Stimulated activated naive CD8-positive, alpha-beta T cell treated with anti-CD3 and anti-CD28 coated beads, Interleukin-15, Interleukin-2, amounts not matched to agents 100 ng/mL and 50 ng/mL, for 24 hours (primary cell): ENCODE data around the gene FGD3.

ENCODE experiments used
- H3K27ac Mint-ChIP-seq: one replicate; pipeline ENCODE4 v1.8.0; 2021; ENCODE audit warnings: mild to moderate bottlenecking, mixed read lengths
- H3K27me3 Mint-ChIP-seq: one replicate; pipeline ENCODE4 v1.8.0; 2021; ENCODE audit warnings: mixed read lengths
- H3K36me3 Mint-ChIP-seq: one replicate; pipeline ENCODE4 v1.8.0; 2021; ENCODE audit warnings: low read depth, mixed read lengths
- H3K4me1 Mint-ChIP-seq: one replicate; pipeline ENCODE4 v1.8.0; 2021; ENCODE audit warnings: low read depth, mixed read lengths
- H3K4me3 Mint-ChIP-seq: one replicate; pipeline ENCODE4 v1.8.0; 2021; ENCODE audit warnings: mild to moderate bottlenecking, mixed read lengths
- H3K9me3 Mint-ChIP-seq: one replicate; pipeline ENCODE4 v1.8.0; 2021; ENCODE audit warnings: mixed read lengths

The FGD3 gene

GRCh38 chr9:93020771-93021670 lies 73.7 kb downstream of the FGD3 start:
- H3K36me3 Mint-ChIP-seq = peaks cover 35% of the 10 kb centered on the region
- H3K27ac Mint-ChIP-seq = peak overlapping the region; percentile 67
- H3K4me3 Mint-ChIP-seq = no peak overlapping the region
- H3K4me1 Mint-ChIP-seq = peaks cover 37% of the 10 kb centered on the region
- no peaks in the 10 kb centered on the region for H3K27me3 Mint-ChIP-seq
- H3K9me3 Mint-ChIP-seq = no peaks in the 10 kb centered on the region

DNA sequence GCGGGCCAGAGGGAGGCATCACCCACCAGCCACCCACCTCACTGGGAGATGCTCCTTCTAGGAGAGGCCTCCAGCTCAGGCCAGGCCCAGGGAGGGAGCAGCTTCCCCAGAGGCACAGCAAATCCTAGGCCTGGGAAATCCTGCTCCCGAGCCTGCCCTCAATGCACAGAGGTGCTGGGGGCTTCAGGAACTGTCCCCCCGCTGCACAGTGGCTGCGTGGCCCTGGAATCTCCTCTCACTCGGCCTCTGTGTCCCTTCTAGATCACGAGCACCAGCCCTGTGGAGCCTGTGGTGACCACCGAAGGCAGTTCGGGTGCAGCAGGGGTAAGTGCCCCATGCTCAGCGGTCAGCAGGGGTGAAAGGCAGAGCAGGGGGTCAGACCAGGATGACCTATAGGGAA lies 74.7 kb downstream of the FGD3 start:
- Mint-ChIP-seq H3K36me3 (peaks cover 35% of the 10 kb centered on the region), H3K27me3 (no peaks in the 10 kb centered on the region), H3K27ac (no peak overlapping the region), H3K4me1 (peaks cover 43% of the 10 kb centered on the region), H3K4me3 (no peak overlapping the region), H3K9me3 (no peaks in the 10 kb centered on the region)

GRCh38 chr9:93022721-93023520 lies 75.6 kb downstream of the FGD3 start:
- Mint-ChIP-seq H3K4me3 (no peak overlapping the region), H3K27ac (peak overlapping the region; percentile 36), H3K9me3 (no peaks in the 10 kb centered on the region), H3K4me1 (peaks cover 52% of the 10 kb centered on the region), H3K36me3 (peaks cover 33% of the 10 kb centered on the region), H3K27me3 (no peaks in the 10 kb centered on the region)

DNA sequence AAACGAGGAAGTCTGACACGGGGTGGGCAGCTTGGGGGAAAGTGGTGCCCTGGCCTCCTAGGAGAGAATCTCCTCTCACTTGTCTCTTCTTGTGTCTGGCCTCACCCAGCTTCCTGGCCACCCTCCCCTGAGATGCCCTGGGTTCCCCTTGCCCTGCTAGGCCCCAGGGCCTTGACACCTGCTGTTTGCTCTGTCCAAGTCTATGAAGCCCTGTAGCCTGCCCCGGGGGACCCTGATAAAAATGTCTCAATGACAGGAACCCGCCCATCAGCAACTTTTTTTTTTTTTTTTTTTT lies 76.1 kb downstream of the FGD3 start:
- Mint-ChIP-seq H3K27me3 (no peaks in the 10 kb centered on the region), H3K36me3 (peaks cover 32% of the 10 kb centered on the region), H3K4me1 (peaks cover 57% of the 10 kb centered on the region), H3K27ac (peak overlapping the region; percentile 36), H3K4me3 (no peak overlapping the region), H3K9me3 (no peaks in the 10 kb centered on the region)

DNA sequence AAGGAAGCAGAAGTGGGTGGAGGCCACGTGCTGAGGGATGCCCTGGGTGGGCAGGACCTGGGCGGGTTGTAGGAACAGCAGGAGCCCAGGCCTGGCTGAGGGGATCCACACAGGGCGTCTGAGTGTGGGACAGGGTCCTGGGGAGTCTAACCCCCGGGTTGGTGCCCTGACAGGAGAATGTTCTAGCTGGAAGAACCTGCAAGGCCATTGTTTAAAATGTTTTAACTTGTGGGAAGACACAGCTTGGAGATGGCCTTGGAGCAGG lies 77.3 kb downstream of the FGD3 start:
- Mint-ChIP-seq H3K27me3 (no peaks in the 10 kb centered on the region), H3K4me1 (peaks cover 66% of the 10 kb centered on the region), H3K27ac (peak overlapping the region; percentile 65), H3K4me3 (no peak overlapping the region), H3K36me3 (peaks cover 25% of the 10 kb centered on the region), H3K9me3 (no peaks in the 10 kb centered on the region)

DNA sequence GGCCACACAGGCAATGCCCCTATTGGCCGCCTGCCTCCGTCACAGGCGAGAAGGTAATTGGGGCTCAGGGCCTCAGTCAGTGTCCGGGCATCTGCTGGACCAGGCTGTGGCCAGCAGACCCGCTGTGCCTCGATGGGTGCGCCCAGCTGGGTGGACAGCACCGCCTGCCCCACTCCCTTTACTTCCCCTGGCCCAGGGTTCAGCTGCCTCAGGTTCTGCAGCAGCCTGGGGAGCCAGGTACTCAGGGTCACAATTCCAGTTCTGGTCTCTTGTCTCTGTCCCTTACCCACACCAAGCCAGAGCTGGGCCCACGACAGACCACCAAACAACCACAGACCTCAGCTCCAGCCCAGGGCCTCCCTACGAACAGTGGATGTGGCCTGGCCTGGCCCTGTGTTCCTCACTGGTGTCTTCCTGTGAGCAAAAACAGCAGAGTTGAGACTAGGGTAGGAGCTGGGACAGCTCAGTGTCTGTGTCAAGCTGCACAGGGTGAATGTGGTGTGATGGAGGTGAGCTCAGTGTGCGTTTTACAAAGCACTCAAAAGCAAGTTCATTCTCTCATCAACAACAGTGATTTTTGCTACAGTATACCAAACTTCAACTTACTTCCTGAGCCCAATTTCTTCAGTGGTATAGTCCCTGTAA lies 77.8 kb downstream of the FGD3 start:
- Mint-ChIP-seq H3K36me3 (peaks cover 28% of the 10 kb centered on the region), H3K4me3 (no peak overlapping the region), H3K27me3 (no peaks in the 10 kb centered on the region), H3K27ac (peak overlapping the region; percentile 85), H3K9me3 (no peaks in the 10 kb centered on the region), H3K4me1 (peaks cover 69% of the 10 kb centered on the region)

GRCh38 chr9:93025736-93026135 lies 78.4 kb downstream of the FGD3 start:
- Mint-ChIP-seq H3K4me3 (no peak overlapping the region), H3K4me1 (peaks cover 65% of the 10 kb centered on the region), H3K27ac (peak overlapping the region; percentile 85), H3K36me3 (peaks cover 33% of the 10 kb centered on the region), H3K9me3 (no peaks in the 10 kb centered on the region), H3K27me3 (no peaks in the 10 kb centered on the region)

DNA sequence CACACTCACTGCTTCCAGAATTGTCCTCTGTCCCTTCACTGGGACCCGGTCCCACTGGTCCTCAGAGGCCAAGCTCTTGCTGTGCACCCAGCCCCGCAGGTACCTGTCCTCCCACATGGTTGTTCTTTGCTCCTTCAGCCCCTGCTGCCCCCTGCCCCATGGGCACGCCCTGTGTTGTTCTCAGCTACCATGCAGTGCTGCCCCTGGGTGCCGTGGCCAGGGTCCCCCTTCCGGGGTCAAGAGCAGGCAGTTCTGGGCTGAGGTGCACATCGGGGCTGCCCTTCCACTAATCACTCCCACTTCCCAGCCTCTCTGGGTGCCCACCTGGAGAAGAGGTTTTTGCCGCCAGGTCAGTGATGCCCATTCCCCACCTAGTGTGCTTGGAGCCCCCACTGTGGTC lies 79.3 kb downstream of the FGD3 start:
- no peak overlapping the region for H3K4me3 Mint-ChIP-seq
- H3K4me1 Mint-ChIP-seq = peaks cover 64% of the 10 kb centered on the region
- no peaks in the 10 kb centered on the region for H3K9me3 Mint-ChIP-seq
- H3K27me3 Mint-ChIP-seq = no peaks in the 10 kb centered on the region
- H3K36me3 Mint-ChIP-seq = peaks cover 34% of the 10 kb centered on the region
- H3K27ac Mint-ChIP-seq = no peak overlapping the region

DNA sequence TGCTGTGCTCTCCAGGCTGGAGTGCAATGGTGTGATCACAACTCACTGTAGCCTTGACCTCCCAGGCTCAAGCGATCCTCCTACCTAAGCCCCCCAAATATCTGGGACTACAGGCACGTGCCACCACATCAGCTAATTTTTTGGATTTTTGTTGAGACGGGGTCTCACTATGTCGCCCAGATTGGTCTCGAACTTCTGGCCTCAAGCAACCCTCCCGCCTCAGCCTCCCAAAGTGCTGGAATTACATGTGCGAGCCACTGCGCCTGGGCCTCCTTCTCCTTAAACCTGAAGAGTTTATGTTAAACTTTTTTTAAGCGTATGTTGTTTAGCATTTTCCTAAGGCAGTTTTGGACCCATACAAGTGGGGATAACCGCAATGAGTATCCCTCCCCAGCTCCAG lies 80.4 kb downstream of the FGD3 start:
- Mint-ChIP-seq H3K9me3 (no peaks in the 10 kb centered on the region), H3K36me3 (peaks cover 35% of the 10 kb centered on the region), H3K27me3 (no peaks in the 10 kb centered on the region), H3K4me3 (no peak overlapping the region), H3K27ac (peak overlapping the region; percentile 93), H3K4me1 (peaks cover 72% of the 10 kb centered on the region)

GRCh38 chr9:93028448-93029006 lies 81.2 kb downstream of the FGD3 start:
- Mint-ChIP-seq H3K27me3 (no peaks in the 10 kb centered on the region), H3K27ac (peak overlapping the region; percentile 93), H3K4me3 (peak overlapping the region; percentile 65), H3K36me3 (peaks cover 37% of the 10 kb centered on the region), H3K9me3 (no peaks in the 10 kb centered on the region), H3K4me1 (peaks cover 75% of the 10 kb centered on the region)

- no peaks in the 10 kb centered on the region for H3K27me3 Mint-ChIP-seq
- H3K36me3 Mint-ChIP-seq = peaks cover 42% of the 10 kb centered on the region
- H3K9me3 Mint-ChIP-seq = no peaks in the 10 kb centered on the region
- peak overlapping the region; percentile 10 for H3K27ac Mint-ChIP-seq
- no peak overlapping the region for H3K4me3 Mint-ChIP-seq
- peaks cover 61% of the 10 kb centered on the region for H3K4me1 Mint-ChIP-seq
Observed at GRCh38 chr9:93030642-93031628, 83.6 kb downstream of the FGD3 start.

GRCh38 chr9:93031629-93032430 lies 84.5 kb downstream of the FGD3 start:
- Mint-ChIP-seq H3K27ac (peak overlapping the region; percentile 74), H3K4me1 (peaks cover 66% of the 10 kb centered on the region), H3K9me3 (no peaks in the 10 kb centered on the region), H3K36me3 (peaks cover 42% of the 10 kb centered on the region), H3K27me3 (no peaks in the 10 kb centered on the region), H3K4me3 (no peak overlapping the region)

GRCh38 chr9:93032545-93032944 lies 85.2 kb downstream of the FGD3 start:
- peaks cover 65% of the 10 kb centered on the region for H3K4me1 Mint-ChIP-seq
- no peaks in the 10 kb centered on the region for H3K27me3 Mint-ChIP-seq
- H3K9me3 Mint-ChIP-seq = no peaks in the 10 kb centered on the region
- H3K36me3 Mint-ChIP-seq = peaks cover 39% of the 10 kb centered on the region
- H3K27ac Mint-ChIP-seq = peak overlapping the region; percentile 74
- no peak overlapping the region for H3K4me3 Mint-ChIP-seq
